HG03159 (cell line): ENCODE data around the gene CNIH2.
"Not testable (repeated sequence)": the region's sequence is repeated elsewhere in the genome, so short reads cannot be mapped to it uniquely, and the experiment has no call there.

Experiments used
- ATAC-seq: cut with Tn5 transposase; IDR thresholded peaks from one replicate; pipeline ENCODE4 v1.9.1; 2021; ENCODE audit warnings: mild to moderate bottlenecking, moderate library complexity; ENCODE audit not compliant: unreplicated experiment

Gene CNIH2

GRCh38 chr11:66277471-66278362, at the start of gene CNIH2:
Gene CNIH2, plus strand, starts transcription at chr11:66278175. Its CDS starts 282 bp downstream, at chr11:66278457.
- no peak for ATAC-seq

- no peak for ATAC-seq
Measured at GRCh38 chr11:66228521-66228920, 49.5 kb upstream of the CNIH2 start.

- no peak for ATAC-seq
Measured at GRCh38 chr11:66230156-66230555, 47.8 kb upstream of the CNIH2 start.

GRCh38 chr11:66230978-66231377, 47.0 kb upstream of the CNIH2 start:
- ATAC-seq: no peak

GRCh38 chr11:66231561-66231960, 46.4 kb upstream of the CNIH2 start:
- ATAC-seq: no peak

GRCh38 chr11:66232769-66233168, 45.2 kb upstream of the CNIH2 start:
- ATAC-seq: no peak

GRCh38 chr11:66233301-66233700, 44.7 kb upstream of the CNIH2 start:
- no peak for ATAC-seq

GRCh38 chr11:66235141-66235540, 42.8 kb upstream of the CNIH2 start:
- no peak for ATAC-seq

GRCh38 chr11:66237867-66238266, 40.1 kb upstream of the CNIH2 start:
- no peak for ATAC-seq

- ATAC-seq: no peak
Measured at GRCh38 chr11:66238786-66239413, 39.1 kb upstream of the CNIH2 start.

GRCh38 chr11:66239511-66239910, 38.5 kb upstream of the CNIH2 start:
- ATAC-seq: no peak

GRCh38 chr11:66239998-66240780, 37.8 kb upstream of the CNIH2 start:
- no peak for ATAC-seq

GRCh38 chr11:66240781-66241136, 37.2 kb upstream of the CNIH2 start:
- ATAC-seq: no peak

- ATAC-seq: no peak
Measured at GRCh38 chr11:66242095-66242765, 35.7 kb upstream of the CNIH2 start.

GRCh38 chr11:66243782-66244535, 34.0 kb upstream of the CNIH2 start:
- ATAC-seq: no peak

GRCh38 chr11:66247295-66247694, 30.7 kb upstream of the CNIH2 start:
- no peak for ATAC-seq

- no peak for ATAC-seq
Measured at GRCh38 chr11:66247801-66248200, 30.2 kb upstream of the CNIH2 start.

- ATAC-seq: no peak
Measured at GRCh38 chr11:66248903-66249302, 29.1 kb upstream of the CNIH2 start.

GRCh38 chr11:66251809-66252208, 26.2 kb upstream of the CNIH2 start:
- no peak for ATAC-seq

GRCh38 chr11:66253081-66253480, 24.9 kb upstream of the CNIH2 start:
- not testable (repeated sequence) for ATAC-seq
